Skeletal muscle satellite cell (primary cell): ENCODE results near the gene COL23A1.

ENCODE experiments used
- H3K27me3 ChIP-seq: 2 replicates; pipeline ENCODE4 v1.7.0; 2013; ENCODE audit warnings: low read length; ENCODE audit not compliant: control insufficient read depth, insufficient read depth
- H3K36me3 ChIP-seq: 2 replicates; pipeline ENCODE4 v1.7.0; 2013; ENCODE audit warnings: mild to moderate bottlenecking, control low read depth, low read length; ENCODE audit not compliant: insufficient read depth
- H3K4me1 ChIP-seq: 2 replicates; pipeline ENCODE4 v1.7.0; 2013; ENCODE audit warnings: low read length; ENCODE audit not compliant: control insufficient read depth, insufficient read depth
- H3K4me2 ChIP-seq: 2 replicates; pipeline ENCODE4 v1.7.0; 2013; ENCODE audit warnings: mild to moderate bottlenecking, low read length
- H3K4me3 ChIP-seq: 2 replicates; pipeline ENCODE4 v1.7.0; 2013; ENCODE audit warnings: low read length
- H3K9ac ChIP-seq: 2 replicates; pipeline ENCODE4 v1.7.0; 2013; ENCODE audit warnings: mild to moderate bottlenecking, low read depth, low read length, moderate library complexity
- H3K9me3 ChIP-seq: replicated peaks from 2 replicates; pipeline ENCODE4 v1.7.0; 2013; ENCODE audit warnings: mild to moderate bottlenecking, control low read depth, low read length

The COL23A1 gene

DNA sequence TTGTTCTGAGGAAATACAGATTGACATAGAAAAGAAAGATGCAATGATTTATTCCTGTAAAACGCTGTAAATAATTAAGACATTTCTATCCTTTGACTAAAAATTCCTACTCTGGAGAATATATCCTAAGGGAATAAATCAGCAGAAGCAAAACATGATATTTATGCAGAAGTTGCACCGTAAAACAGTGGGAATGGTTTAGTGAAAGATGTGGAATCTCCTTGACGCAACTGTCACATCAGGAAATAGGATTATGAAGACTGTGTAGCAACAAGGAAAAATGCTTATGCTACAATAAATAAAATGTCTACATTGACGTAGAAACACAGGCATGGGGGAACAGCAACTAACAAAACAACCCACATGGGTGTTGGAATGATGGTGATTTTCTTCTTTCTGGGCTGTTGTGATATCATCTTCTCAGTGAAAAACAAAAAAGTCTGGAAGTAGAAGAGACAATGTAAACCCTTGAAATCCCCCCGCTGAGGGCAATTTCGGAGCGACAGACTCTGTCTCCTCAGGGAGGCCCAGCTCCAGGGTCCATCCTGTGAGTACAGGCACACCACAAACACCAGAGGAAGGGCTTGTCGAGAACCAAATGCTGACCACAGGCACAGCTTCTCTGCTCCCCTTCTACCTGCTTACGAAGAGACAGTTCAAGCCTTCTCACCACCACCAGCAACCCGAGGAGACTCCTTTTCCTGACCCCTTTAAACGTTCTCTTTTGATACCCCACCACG lies 25.2 kb downstream of the COL23A1 start:
- no peaks in the 10 kb centered on the region for H3K9me3 ChIP-seq
- H3K36me3 ChIP-seq, result no peaks in the 10 kb centered on the region
- no peak overlapping the region for H3K4me2 ChIP-seq
- no peaks in the 10 kb centered on the region for H3K4me1 ChIP-seq
- no peak overlapping the region for H3K9ac ChIP-seq
- H3K4me3 ChIP-seq, result no peak overlapping the region
- H3K27me3 ChIP-seq, result no peaks in the 10 kb centered on the region

- Histone ChIP-seq H3K4me1 (no peaks in the 10 kb centered on the region), H3K4me3 (no peak overlapping the region), H3K27me3 (no peaks in the 10 kb centered on the region)
Observed at GRCh38 chr5:178564397-178564796, 25.8 kb downstream of the COL23A1 start.

DNA sequence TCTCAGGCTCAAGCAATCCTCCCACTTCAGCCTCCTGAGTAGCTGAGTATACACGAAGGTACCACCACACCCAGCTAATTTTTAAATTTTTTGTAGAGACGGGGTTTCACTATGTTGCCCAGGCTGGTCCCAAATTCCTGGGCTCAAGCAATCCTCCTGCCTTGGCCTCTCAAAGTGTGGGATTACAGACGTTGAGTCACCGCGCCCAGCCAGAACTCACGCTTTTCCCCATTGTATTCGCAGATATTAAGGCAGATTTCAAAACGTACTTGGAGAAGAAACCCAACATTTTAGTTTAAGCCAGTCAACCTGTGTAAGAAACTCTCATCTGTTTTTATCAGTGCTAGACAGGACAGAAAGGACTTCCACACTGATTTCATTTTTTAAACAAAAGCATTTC lies 26.6 kb downstream of the COL23A1 start:
- Histone ChIP-seq H3K36me3 (no peaks in the 10 kb centered on the region), H3K9ac (no peak overlapping the region), H3K4me3 (no peak overlapping the region), H3K4me1 (no peaks in the 10 kb centered on the region), H3K4me2 (no peak overlapping the region), H3K27me3 (no peaks in the 10 kb centered on the region), H3K9me3 (no peaks in the 10 kb centered on the region)

More at GRCh38 chr5:178564397-178564796, 25.8 kb downstream of the COL23A1 start:
- Histone ChIP-seq H3K9ac (no peak overlapping the region), H3K4me2 (no peak overlapping the region), H3K36me3 (no peaks in the 10 kb centered on the region), H3K9me3 (no peaks in the 10 kb centered on the region)

DNA sequence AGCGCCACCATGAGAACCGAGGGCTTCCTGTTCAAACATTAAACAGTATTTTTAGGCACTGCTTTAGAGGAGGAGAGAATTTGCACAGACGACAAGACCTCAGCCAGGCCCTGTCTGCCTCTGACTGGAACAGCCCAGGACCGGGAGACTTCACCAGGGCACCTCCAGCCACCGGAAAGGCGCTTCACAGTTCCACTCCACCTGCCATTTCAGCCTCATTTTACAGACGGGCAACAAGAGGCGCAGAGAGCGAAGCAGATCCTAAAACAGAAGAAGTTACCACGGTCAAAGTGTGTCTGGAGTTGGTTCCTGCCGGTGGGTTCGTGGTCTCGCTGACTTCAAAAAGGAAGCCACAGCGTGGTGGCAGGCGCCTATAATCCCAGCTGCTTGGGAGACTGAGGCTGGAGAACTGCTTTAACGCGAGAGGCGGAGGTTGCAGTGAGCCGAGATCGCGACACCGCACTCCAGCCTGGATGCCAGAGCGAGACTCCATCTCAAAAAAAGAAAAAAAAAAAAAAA lies 28.4 kb downstream of the COL23A1 start:
- no peak overlapping the region for H3K4me3 ChIP-seq
- no peak overlapping the region for H3K4me2 ChIP-seq
- no peaks in the 10 kb centered on the region for H3K27me3 ChIP-seq
- H3K9me3 ChIP-seq, result peaks cover 5% of the 10 kb centered on the region
- no peak overlapping the region for H3K9ac ChIP-seq
- no peaks in the 10 kb centered on the region for H3K4me1 ChIP-seq
- H3K36me3 ChIP-seq, result no peaks in the 10 kb centered on the region

DNA sequence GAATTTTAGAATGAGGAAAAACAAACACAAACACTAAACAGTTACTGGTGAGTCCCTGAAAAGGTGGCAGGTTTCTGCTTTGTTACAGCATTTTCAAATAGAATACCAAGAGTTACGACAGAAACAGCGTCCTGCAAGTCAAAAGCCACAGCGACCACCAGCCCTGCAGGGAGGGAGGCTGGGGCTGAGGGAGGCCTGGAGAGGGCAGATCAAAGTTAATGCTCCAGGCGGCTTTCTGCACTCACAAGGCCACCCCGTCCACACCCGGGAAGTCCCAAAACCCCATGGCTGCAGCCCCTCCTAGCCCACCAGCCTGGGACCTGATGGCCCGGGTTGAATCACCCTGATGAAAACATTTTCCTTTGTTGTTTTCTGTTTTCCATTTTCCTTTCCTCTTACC lies 29.3 kb downstream of the COL23A1 start:
- Histone ChIP-seq H3K9ac (no peak overlapping the region), H3K4me3 (no peak overlapping the region), H3K4me2 (no peak overlapping the region), H3K9me3 (peaks cover 5% of the 10 kb centered on the region), H3K36me3 (no peaks in the 10 kb centered on the region), H3K27me3 (no peaks in the 10 kb centered on the region), H3K4me1 (no peaks in the 10 kb centered on the region)

- Histone ChIP-seq H3K9ac (no peak overlapping the region), H3K4me2 (no peak overlapping the region), H3K4me3 (no peak overlapping the region), H3K4me1 (no peaks in the 10 kb centered on the region), H3K27me3 (no peaks in the 10 kb centered on the region), H3K9me3 (peaks cover 11% of the 10 kb centered on the region), H3K36me3 (no peaks in the 10 kb centered on the region)
Observed at GRCh38 chr5:178557416-178557815, 32.8 kb downstream of the COL23A1 start.

- Histone ChIP-seq H3K9ac (no peak overlapping the region), H3K4me1 (no peaks in the 10 kb centered on the region), H3K4me2 (no peak overlapping the region), H3K9me3 (peaks cover 11% of the 10 kb centered on the region), H3K27me3 (no peaks in the 10 kb centered on the region), H3K36me3 (no peaks in the 10 kb centered on the region), H3K4me3 (no peak overlapping the region)
Observed at GRCh38 chr5:178555771-178556211, 34.4 kb downstream of the COL23A1 start.

GRCh38 chr5:178555005-178555404 lies 35.2 kb downstream of the COL23A1 start:
- H3K36me3 ChIP-seq, result no peaks in the 10 kb centered on the region

GRCh38 chr5:178554311-178554710 lies 35.9 kb downstream of the COL23A1 start:
- peaks cover 11% of the 10 kb centered on the region for H3K9me3 ChIP-seq
- H3K4me1 ChIP-seq, result no peaks in the 10 kb centered on the region
- H3K27me3 ChIP-seq, result no peaks in the 10 kb centered on the region
- no peak overlapping the region for H3K4me3 ChIP-seq
- no peaks in the 10 kb centered on the region for H3K36me3 ChIP-seq
- H3K4me2 ChIP-seq, result no peak overlapping the region
- no peak overlapping the region for H3K9ac ChIP-seq

More at GRCh38 chr5:178555005-178555404, 35.2 kb downstream of the COL23A1 start:
- H3K4me1 ChIP-seq, result no peaks in the 10 kb centered on the region
- H3K4me2 ChIP-seq, result no peak overlapping the region
- no peak overlapping the region for H3K9ac ChIP-seq
- peaks cover 11% of the 10 kb centered on the region for H3K9me3 ChIP-seq
- H3K4me3 ChIP-seq, result no peak overlapping the region
- no peaks in the 10 kb centered on the region for H3K27me3 ChIP-seq

DNA sequence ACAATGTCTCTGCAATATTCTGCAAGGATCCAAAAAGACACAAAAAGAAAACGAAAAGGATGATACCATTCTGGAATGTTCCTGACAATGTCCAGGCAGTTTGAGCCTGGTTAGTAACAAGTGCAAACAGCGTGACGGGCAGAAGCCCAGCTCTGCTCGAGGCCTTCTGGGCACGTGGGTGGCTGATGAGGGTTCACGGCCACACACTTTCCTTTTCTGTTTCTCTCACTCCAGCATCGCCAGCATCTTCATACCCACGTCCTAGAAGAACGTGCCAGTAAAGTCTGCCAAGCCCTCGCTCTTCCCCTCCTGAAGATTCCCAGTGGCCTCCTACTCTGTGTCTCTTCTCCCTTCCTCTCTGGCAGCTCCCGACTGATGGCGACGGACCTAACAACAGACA lies 36.7 kb downstream of the COL23A1 start:
- no peak overlapping the region for H3K4me3 ChIP-seq
- H3K9me3 ChIP-seq, result peaks cover 11% of the 10 kb centered on the region
- no peak overlapping the region for H3K9ac ChIP-seq
- no peaks in the 10 kb centered on the region for H3K27me3 ChIP-seq
- H3K4me2 ChIP-seq, result no peak overlapping the region
- H3K36me3 ChIP-seq, result no peaks in the 10 kb centered on the region
- no peaks in the 10 kb centered on the region for H3K4me1 ChIP-seq

- Histone ChIP-seq H3K9ac (no peak overlapping the region), H3K36me3 (no peaks in the 10 kb centered on the region), H3K4me2 (no peak overlapping the region), H3K9me3 (peaks cover 6% of the 10 kb centered on the region), H3K27me3 (no peaks in the 10 kb centered on the region), H3K4me1 (no peaks in the 10 kb centered on the region), H3K4me3 (no peak overlapping the region)
Observed at GRCh38 chr5:178551468-178551867, 38.7 kb downstream of the COL23A1 start.

DNA sequence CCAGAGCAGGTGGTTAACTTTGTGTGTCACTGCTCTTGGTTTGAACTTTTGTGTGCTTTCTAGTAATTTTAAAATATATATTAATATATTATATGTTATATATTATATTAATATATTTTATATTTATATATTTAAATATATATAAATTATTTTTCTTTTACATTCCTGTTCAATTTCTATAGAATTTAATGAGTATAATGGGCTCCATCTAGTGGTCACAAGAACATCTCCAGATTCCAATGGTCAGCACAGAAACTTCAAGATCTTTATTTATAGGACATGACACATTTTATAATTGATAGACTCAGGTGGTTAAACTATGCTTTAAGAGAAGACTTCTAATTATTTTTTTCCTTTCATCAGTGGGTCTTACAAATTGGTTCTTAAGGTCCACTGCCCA lies 39.1 kb downstream of the COL23A1 start:
- no peak overlapping the region for H3K9ac ChIP-seq
- H3K9me3 ChIP-seq, result peaks cover 6% of the 10 kb centered on the region

More for the DNA sequence above, 39.1 kb downstream of the COL23A1 start:
- no peaks in the 10 kb centered on the region for H3K4me1 ChIP-seq
- no peaks in the 10 kb centered on the region for H3K27me3 ChIP-seq
- H3K4me3 ChIP-seq, result no peak overlapping the region
- no peak overlapping the region for H3K4me2 ChIP-seq
- H3K36me3 ChIP-seq, result no peaks in the 10 kb centered on the region
